NT2/D1 (cell line): ENCODE results near the gene ARHGEF18.

Experiments
- DNase-seq: peaks from one replicate; pipeline ENCODE4 v3.0.0-alpha.2; 2011; ENCODE audit warnings: low read depth, low spot score
- H3K27me3 ChIP-seq: 2 replicates; pipeline ENCODE4 v1.6.0; 2011; ENCODE audit warnings: mild to moderate bottlenecking; ENCODE audit not compliant: insufficient read length, insufficient read depth
- H3K36me3 ChIP-seq: 2 replicates; pipeline ENCODE4 v1.6.1; 2011; ENCODE audit warnings: mild to moderate bottlenecking, low read length, mixed read lengths; ENCODE audit not compliant: insufficient read depth, insufficient read length
- H3K4me1 ChIP-seq: 2 replicates; pipeline ENCODE4 v1.5.1; 2011; ENCODE audit not compliant: insufficient read depth, insufficient read length
- H3K4me3 ChIP-seq: 2 replicates; pipeline ENCODE4 v1.5.1; 2011; ENCODE audit warnings: low read depth; ENCODE audit not compliant: insufficient read length
- H3K9ac ChIP-seq: 2 replicates; pipeline ENCODE4 v1.6.0; 2011; ENCODE audit warnings: low read depth; ENCODE audit not compliant: insufficient read length
- H3K9me3 ChIP-seq: 2 replicates; pipeline ENCODE4 v1.5.1; 2011; ENCODE audit warnings: mild to moderate bottlenecking, low read length; ENCODE audit not compliant: insufficient read depth
- SUZ12 ChIP-seq: IDR thresholded peaks from 2 replicates; pipeline ENCODE4 v1.6.1; 2011; ENCODE audit not compliant: insufficient read length, insufficient read depth; ENCODE audit errors: extremely low read depth
- YY1 ChIP-seq: IDR thresholded peaks from 2 replicates; pipeline ENCODE4 v1.6.1; 2011; ENCODE audit not compliant: insufficient read length, insufficient read depth
- ZNF274 ChIP-seq: IDR thresholded peaks from 2 replicates; pipeline ENCODE4 v1.6.1; 2011; ENCODE audit warnings: mild to moderate bottlenecking, low read depth, low read length

Gene ARHGEF18

DNA sequence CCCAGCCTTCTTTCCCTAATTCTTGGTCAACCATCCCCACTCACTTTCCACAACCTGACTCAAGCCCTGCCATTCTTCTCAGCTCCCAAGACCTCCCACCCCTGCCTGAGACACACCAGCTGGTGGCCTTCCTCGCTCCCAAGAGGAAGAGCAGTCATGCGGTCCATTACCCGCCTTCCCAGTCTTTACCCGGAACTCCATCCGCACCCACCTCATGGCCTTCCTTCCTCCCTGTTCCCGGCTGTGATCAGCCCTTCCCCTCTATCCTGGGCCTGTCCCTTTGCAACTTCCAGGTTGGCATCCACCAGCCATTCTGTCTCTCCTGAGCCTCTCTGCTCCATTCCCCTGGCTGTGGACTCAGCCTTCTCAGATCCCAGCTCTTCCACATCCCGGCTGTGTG, 35.9 kb upstream of the ARHGEF18 start:
- H3K4me1 ChIP-seq, result peaks cover 2% of the 10 kb centered on the region
- DNase-seq, result no peak
- H3K27me3 ChIP-seq, result no peaks in the 10 kb centered on the region
- no peak for TF ChIP-seq YY1
- no peak for TF ChIP-seq SUZ12
- TF ChIP-seq ZNF274, result no peak
- 0 out of 2 replicates have a peak, but pooled peaks cover 5% of the 10 kb centered on the region for H3K9me3 ChIP-seq
- no peak overlapping the region for H3K9ac ChIP-seq
- no peaks in the 10 kb centered on the region for H3K36me3 ChIP-seq
- no peak overlapping the region for H3K4me3 ChIP-seq

DNA sequence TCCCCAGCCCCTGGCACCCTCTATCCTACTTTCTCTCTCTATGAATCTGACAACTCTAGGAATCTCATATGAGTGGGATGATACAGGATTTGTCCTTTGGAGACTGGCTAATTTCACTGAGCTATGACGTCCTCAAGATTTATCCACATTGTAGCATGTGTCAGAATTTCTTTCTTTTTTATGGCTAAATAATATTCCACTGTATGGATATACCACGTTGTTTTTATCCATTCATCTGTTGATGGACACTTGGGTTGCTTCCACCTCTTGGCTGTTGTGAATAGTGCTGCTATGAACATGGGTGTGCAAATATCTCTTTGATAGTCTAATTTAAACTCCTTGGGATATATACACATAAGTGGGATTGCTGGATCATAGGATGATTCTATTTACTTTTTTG, 30.6 kb upstream of the ARHGEF18 start:
- H3K36me3 ChIP-seq, result no peaks in the 10 kb centered on the region
- no peak overlapping the region for H3K4me3 ChIP-seq
- H3K27me3 ChIP-seq, result no peaks in the 10 kb centered on the region
- no peak for DNase-seq
- H3K4me1 ChIP-seq, result peaks cover 2% of the 10 kb centered on the region
- 0 out of 2 replicates have a peak, but pooled peaks cover 12% of the 10 kb centered on the region for H3K9me3 ChIP-seq
- H3K9ac ChIP-seq, result no peak overlapping the region
- TF ChIP-seq ZNF274, result no peak
- no peak for TF ChIP-seq YY1
- TF ChIP-seq SUZ12, result no peak

DNA sequence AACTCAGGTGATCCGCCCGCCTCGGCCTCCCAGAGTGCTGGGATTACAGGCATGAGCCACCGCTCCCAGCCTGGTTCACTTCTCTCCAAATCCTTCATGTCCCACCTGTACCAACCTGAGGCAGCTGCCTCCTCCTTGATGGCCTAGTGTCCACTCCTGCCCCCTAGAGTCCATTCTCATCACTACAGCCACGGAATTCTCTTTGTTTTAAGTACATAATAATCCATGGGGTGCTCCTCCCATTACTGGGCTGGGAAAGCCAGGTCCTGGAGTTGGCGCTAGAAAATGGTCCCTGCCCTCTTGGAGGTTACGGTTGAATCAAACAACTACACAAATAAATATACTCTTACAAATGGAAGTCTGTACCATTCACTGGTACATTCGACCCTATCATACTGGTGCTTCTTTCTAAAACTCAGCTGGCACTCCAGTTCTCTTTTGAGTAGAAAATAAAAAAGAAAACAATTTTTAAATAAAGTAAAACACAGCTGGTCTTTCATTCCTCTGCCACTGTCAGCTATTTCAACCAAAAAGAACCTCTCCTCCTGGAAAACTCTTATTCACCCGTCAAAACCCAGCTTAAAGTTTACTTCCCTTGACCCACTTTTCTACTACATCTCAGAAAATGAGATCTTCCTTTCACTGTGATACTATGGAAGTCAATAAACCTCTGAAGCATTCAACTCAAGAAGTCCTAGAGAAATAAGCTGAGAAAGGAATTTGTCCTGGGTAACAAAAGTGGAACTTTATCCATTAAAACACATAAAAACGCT, 22.4 kb upstream of the ARHGEF18 start:
- Histone ChIP-seq H3K9ac (no peak overlapping the region), H3K4me1 (no peaks in the 10 kb centered on the region), H3K4me3 (no peak overlapping the region), H3K27me3 (no peaks in the 10 kb centered on the region), H3K36me3 (no peaks in the 10 kb centered on the region), H3K9me3 (no peaks in the 10 kb centered on the region)
- DNase-seq, result peak; percentile 78
- TF ChIP-seq YY1 (no peak), ZNF274 (no peak), SUZ12 (no peak)

DNA sequence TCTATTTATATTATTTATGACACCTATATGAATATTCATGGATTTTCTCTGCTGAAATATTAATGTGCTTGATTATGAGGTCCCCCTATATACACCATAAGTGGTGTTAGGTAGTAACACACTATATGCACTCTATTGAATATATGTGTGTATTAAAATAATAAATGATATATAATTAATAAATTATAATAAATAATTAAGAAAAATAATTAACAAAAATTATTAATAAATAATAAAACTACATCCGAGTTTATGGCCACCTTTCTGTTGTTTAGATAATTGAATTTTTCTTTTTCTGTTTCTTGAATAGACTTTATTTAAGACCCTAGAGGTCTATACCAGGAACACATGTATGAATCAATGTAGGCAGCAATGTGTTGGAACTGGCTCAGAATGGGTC, 20.9 kb upstream of the ARHGEF18 start:
- Histone ChIP-seq H3K27me3 (no peaks in the 10 kb centered on the region), H3K4me1 (no peaks in the 10 kb centered on the region), H3K36me3 (no peaks in the 10 kb centered on the region), H3K9me3 (no peaks in the 10 kb centered on the region), H3K4me3 (no peak overlapping the region), H3K9ac (no peak overlapping the region)
- no peak for DNase-seq
- TF ChIP-seq YY1 (no peak), SUZ12 (no peak), ZNF274 (no peak)

DNA sequence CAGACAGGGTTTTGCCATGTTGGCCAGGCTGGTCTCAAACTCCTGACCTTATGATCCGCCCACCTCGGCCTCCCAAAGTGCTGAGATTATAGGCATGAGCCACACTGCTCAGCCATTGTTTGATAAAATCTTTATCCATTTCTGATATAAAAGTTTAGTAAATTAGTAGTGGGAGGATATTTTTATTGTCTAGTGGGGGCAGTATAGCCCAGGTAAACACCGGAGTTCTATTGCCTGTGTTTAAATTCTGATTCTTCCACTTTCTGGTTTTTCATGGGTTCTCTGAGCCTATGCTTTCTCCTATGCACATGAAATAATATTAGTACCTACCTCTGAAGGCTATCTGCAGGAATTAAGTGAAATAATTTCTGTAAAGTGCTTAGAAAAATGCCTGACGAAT, 20.1 kb upstream of the ARHGEF18 start:
- DNase-seq, result no peak
- Histone ChIP-seq H3K4me1 (no peaks in the 10 kb centered on the region), H3K9ac (no peak overlapping the region), H3K9me3 (no peaks in the 10 kb centered on the region), H3K36me3 (no peaks in the 10 kb centered on the region), H3K27me3 (no peaks in the 10 kb centered on the region), H3K4me3 (no peak overlapping the region)
- TF ChIP-seq ZNF274 (no peak), YY1 (no peak), SUZ12 (no peak)

DNA sequence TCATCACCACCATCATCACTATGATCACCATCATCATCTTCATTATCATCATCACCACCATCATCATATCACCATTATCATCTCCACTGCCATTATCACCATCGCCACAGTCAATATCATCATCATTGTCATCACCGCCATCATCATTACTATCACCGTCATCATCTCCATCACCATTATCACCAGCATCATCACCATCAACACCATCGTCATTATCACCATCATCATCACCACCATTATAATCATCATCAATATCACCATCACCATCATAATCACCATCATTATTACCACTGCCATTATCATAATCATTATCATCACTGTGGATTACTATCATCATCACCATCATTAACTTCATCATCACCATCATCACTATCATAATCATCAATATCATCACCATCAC, 17.3 kb upstream of the ARHGEF18 start:
- Histone ChIP-seq H3K9ac (no peak overlapping the region), H3K36me3 (no peaks in the 10 kb centered on the region), H3K27me3 (no peaks in the 10 kb centered on the region), H3K4me3 (no peak overlapping the region), H3K9me3 (no peaks in the 10 kb centered on the region), H3K4me1 (no peaks in the 10 kb centered on the region)
- no peak for DNase-seq
- TF ChIP-seq ZNF274, result no peak

DNA sequence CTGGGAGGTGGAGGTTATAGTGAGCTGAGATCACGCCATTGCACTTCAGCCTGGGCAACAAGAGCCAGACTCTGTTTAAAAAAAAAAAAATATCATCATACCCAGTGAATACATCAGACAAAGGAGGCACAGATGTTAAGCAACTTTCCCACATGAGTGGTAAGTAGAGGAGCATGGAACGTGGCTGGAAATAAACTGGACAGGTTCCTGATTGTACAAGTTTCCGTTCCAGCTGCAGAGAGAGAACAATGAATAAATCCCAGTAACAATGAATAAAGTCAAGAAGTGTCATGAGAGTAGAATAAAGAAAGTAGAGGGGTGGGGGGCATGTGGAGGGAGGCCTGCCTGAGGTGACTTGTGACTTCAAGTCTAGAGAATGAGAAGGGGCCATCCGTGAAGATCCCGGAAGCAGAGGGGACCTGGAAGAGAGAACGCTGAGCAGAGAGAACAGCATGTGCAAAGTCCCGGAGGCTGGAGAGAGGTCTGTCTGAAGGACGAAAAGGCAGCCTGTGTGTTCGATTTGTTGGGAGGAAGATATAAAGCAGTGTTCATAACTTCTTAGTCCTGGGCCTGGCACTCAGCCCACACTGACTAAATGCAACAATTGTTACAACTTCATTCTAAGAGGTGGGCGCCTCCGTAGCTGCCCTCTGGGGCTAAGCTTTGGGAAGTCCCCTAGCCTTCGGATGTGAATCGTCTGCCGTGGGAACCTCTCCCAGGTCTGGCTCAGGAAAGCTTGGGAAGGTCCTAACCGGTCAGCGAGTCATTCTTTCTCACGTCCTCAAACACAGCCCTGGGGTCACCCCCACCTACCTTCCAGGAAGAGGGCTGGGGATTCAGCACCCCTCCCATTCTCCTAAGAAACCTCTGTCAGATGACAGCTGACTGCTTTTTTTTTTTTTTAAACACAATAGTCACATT, 15.3 kb upstream of the ARHGEF18 start:
- Histone ChIP-seq H3K9me3 (no peaks in the 10 kb centered on the region), H3K4me3 (no peak overlapping the region), H3K27me3 (no peaks in the 10 kb centered on the region), H3K36me3 (no peaks in the 10 kb centered on the region), H3K4me1 (no peaks in the 10 kb centered on the region), H3K9ac (no peak overlapping the region)
- DNase-seq, result no peak
- TF ChIP-seq ZNF274 (no peak), SUZ12 (no peak), YY1 (no peak)
